Colon (tissue), 2 donors: ENCODE measurements around the gene PARS2.

Experiments
- FAIRE-seq: peaks from 2 replicates; lab custom pipeline; 2012; peaks lifted over from hg19 to GRCh38; lab: Jason Lieb, UNC
- donor health status: control.
- donor health status: control.

Gene PARS2

GRCh38 chr1:54728027-54728426 is 36.3 kb downstream of the PARS2 start:
- FAIRE-seq = no peak

- FAIRE-seq = no peak
These were observed 39.6 kb downstream of the PARS2 start for GRCh38 chr1:54724771-54725170.

GRCh38 chr1:54723985-54724384 is 40.3 kb downstream of the PARS2 start:
- no peak for FAIRE-seq

- no peak for FAIRE-seq
These were observed 42.6 kb downstream of the PARS2 start for GRCh38 chr1:54721719-54722118.

- FAIRE-seq = no peak
These were observed 47.9 kb downstream of the PARS2 start for GRCh38 chr1:54716299-54717047.

GRCh38 chr1:54715493-54716298 is 48.6 kb downstream of the PARS2 start, which contains the start of gene TTC4:
Gene TTC4, plus strand, starts transcription at chr1:54715861. Its CDS starts 48 bp downstream, at chr1:54715909.
- no peak for FAIRE-seq

GRCh38 chr1:54714881-54715492 is 49.3 kb downstream of the PARS2 start:
- no peak for FAIRE-seq

GRCh38 chr1:54711536-54711935 is 52.8 kb downstream of the PARS2 start:
- FAIRE-seq = no peak

GRCh38 chr1:54710841-54711240 is 53.5 kb downstream of the PARS2 start:
- no peak for FAIRE-seq

GRCh38 chr1:54710434-54710833 is 53.9 kb downstream of the PARS2 start:
- FAIRE-seq = no peak

- no peak for FAIRE-seq
These were observed 54.6 kb downstream of the PARS2 start for GRCh38 chr1:54709547-54710292.

GRCh38 chr1:54708385-54708784 is 55.9 kb downstream of the PARS2 start:
- no peak for FAIRE-seq
